GM19043 (cell line): Measurements from ENCODE around the gene RAB20.

Experiments used
- ATAC-seq: cut with Tn5 transposase; IDR thresholded peaks from one replicate; pipeline ENCODE4 v1.9.1; 2021; ENCODE audit warnings: low read depth; ENCODE audit not compliant: unreplicated experiment

Gene RAB20

DNA sequence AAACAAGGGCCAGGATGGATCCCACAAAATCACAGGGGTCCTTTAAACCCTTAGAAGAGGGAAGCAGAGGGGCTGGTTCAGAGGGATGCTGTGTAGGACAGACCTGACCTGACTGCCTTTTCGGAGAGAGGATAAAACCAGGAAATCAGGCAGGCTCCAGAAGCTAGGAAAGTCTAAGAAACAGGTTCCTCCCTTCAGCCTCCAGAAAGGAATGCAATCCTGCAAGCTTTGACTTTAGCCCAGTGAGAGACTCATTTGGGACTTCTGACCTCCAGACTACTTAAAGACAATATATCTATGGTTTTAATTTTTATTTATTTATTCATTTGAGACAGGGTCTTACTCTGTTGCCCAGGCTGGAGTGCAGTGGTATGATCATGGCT, 5.3 kb downstream of the RAB20 start:
- no peak for ATAC-seq

GRCh38 chr13:110555601-110556223, 5.8 kb downstream of the RAB20 start:
- no peak for ATAC-seq

DNA sequence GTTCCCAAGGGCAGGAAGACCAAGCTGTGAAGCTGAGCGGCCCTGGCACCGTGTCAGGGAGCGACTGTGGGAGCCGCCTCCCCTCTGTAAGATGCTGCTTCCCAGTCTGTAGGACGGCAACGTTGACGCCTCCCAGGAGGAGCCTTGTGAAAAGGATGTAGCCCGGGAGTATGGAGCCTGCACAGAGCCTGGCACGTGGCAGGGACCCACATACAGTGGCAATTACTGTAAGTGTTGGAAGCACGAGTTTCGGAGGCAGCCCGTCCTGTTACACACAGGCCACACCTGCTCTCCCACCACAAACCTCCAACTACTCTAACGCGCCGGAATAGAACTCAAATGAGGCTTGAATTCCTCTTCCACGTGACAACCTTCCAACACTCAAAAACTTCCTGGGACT, 6.6 kb downstream of the RAB20 start:
- no peak for ATAC-seq

DNA sequence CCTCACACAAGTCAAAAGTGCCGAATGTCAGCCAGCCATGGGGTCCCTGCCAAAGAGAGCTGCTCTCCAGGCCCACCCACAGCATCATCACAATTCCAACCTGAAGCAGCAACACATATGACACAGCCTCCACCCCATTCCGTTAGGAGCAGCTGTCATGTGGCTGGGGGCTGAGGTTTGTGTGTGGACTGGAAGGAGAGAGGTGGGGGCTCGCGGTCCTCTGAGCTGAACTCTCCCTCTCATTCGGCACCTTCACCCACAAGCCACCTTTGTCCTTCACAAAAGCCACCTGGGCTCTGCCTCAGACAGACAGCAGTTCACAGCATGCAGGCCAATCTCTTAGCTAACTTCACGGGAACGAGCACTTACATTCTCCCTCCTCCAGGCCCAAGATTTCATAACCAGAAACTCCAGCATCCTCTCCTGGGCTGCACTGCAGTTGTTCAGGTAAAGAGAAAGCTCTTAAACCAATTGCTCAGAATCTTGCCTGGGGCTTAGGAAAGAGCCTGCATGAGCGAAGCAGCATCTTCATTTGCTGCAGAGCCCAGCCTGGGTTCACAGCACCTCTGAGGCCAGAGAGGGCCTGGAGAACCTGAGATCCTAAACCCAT, 7.2 kb downstream of the RAB20 start:
- no peak for ATAC-seq

DNA sequence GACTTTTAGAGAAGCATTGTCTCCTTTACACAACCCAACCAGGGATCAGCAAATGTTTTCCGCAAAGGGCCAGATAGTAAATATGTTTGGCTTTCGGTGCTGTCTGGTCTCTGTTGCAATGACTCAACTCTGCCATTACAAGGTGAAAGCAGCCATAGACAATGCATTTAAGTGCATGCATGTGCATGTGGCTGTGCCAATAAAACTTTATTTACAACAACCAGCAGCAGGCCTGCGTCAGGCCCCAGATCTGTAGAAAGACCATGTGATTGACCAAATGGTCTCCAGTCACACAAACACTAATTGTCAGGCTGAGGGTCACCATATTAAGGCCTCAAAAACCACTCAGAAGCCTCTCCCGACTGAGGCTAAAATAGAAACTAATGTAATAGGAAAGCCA, 8.1 kb downstream of the RAB20 start:
- no peak for ATAC-seq

GRCh38 chr13:110552767-110553166, 8.8 kb downstream of the RAB20 start:
- no peak for ATAC-seq

- no peak for ATAC-seq
Measured at GRCh38 chr13:110551284-110551683, 10.2 kb downstream of the RAB20 start.

DNA sequence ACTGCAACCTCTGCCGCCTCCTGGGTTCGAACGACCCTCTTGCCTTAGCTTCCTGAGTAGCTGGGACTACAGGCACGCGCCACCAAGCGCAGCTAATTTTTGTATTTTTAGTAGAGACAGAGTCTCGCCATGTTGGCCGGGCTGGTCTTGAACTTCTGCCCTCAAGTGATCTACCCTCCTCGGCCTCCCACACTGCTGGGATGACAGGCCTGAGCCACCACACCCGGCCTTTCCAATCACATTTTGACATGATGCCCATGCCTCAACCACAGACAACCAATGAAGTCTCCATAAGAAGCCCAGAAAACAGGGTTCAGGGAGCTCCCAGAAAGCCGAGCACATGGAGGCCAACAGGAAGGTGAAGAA, 11.7 kb downstream of the RAB20 start:
- ATAC-seq, result no peak

- ATAC-seq, result no peak
Measured at GRCh38 chr13:110548891-110549794, 12.4 kb downstream of the RAB20 start.

DNA sequence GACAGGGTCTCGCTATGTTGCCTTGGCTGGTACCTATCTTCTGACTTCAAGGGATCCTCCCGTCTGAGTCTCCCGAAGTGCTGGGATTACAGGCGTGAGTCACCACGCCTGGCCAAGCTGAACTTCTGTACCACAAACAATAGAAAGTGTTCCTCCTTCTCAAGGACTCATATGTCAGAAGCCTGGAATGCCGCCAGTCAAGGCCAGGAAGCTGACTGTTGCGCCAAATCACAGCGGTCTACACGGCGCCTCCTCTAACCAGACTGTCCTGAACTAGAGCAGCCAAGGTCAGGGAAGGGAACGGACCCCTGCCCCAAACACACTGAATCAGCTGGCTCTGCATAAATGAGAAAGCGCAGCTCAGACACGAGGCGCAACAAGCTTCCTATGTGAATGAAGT, 14.6 kb downstream of the RAB20 start:
- no peak for ATAC-seq

- no peak for ATAC-seq
Measured at GRCh38 chr13:110546378-110546777, 15.1 kb downstream of the RAB20 start.

DNA sequence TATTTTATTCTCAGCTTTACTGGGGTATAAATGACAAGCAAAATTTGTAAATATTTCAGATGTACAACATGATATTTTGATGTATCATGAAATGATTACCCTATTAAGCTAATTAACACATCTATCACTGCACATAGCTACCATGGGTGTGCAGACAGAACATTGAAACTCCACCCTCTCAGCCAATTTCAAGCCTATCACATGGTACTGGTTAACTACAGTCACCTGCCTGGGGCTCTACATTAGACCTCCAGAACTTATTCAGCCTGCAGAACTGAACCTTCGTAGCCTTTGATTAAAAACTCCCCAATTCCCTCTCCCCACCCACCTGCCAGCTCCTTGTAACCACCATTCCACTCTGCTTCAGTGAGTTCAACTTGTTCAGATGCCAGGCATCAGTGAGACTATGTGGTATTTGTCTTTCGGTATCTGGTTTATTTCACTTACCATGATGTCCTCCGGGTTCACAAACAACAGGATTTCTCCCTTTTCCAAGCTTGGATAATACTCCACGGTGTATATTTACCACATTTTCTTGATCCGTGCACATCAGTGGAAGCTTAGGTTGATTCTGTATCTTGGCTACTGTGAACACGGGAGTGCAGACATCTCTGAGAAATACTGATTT, 19.2 kb downstream of the RAB20 start:
- no peak for ATAC-seq

GRCh38 chr13:110541526-110541920, 20.0 kb downstream of the RAB20 start:
- no peak for ATAC-seq

GRCh38 chr13:110540871-110541525, 20.5 kb downstream of the RAB20 start:
- ATAC-seq, result no peak

- no peak for ATAC-seq
Measured at GRCh38 chr13:110539894-110540293, 21.6 kb downstream of the RAB20 start.

GRCh38 chr13:110538632-110539031, 22.9 kb downstream of the RAB20 start:
- peak; percentile 61 for ATAC-seq

GRCh38 chr13:110536006-110536693, 25.4 kb downstream of the RAB20 start:
- no peak for ATAC-seq

GRCh38 chr13:110535526-110535925, 26.0 kb downstream of the RAB20 start:
- ATAC-seq, result no peak

DNA sequence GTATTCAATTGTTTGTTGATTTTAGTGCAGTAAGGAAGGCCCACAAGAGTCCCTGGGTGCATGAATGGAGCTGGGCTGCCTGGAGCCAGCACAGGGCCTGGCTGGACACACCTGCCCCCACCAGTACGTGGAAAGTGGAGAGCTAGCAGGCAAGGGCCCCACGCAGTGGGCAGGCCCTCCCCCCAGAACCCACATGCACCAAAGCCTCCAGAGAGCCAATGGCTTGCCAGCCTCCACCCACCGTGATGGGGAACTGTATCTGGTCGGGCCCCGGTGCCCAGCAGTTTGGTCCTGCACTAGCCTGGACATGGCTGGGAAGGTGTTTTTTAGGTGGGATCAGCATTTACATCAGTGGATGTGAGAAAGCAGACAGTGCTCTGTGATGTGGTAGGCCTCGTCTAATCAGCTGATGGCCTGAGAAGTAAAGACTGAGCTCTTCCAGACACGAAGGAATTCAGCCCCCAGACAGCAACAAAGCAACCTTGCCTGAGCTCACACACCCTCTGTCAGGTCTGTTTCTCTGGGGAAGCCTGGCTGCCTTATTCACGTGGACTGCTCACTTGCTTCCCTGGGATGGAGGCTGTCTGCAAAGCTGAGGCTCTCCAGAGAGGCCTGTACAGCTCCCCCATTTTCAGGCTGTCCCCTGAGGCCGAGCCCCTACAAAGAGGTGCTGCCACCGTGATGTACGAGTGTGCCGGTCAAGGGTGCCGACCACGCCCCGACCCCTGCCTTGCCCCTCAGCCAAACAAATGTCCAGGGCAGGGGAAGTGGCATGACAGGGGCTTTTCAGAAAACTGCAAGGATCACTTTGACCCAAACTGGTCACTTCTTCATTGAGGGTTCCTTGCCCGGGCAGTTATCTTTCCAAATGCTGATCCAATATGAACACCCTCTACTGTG, 27.5 kb downstream of the RAB20 start:
- ATAC-seq, result no peak
